DMS 273 (cell line): ENCODE data around the gene ZNF454.

Experiments
- DNase-seq: peaks from one replicate; lab custom pipeline; 2025; ENCODE audit not compliant: unreplicated experiment; lab: John Stamatoyannopoulos, UW

ZNF454 gene

GRCh38 chr5:178992291-178992895 lies 51.4 kb downstream of the ZNF454 start:
- no peak for DNase-seq

GRCh38 chr5:178993236-178993765 lies 52.3 kb downstream of the ZNF454 start:
- DNase-seq = no peak

GRCh38 chr5:178993955-178994579 lies 53.1 kb downstream of the ZNF454 start:
- DNase-seq = no peak

- DNase-seq = peak; percentile 60
Measured at GRCh38 chr5:178994580-178995340, 53.8 kb downstream of the ZNF454 start, which contains the start of gene GRM6. GRM6 (minus strand) TSS chr5:178995320; CDS start chr5:178994944, 376 bp downstream.

GRCh38 chr5:178995341-178995690 lies 54.3 kb downstream of the ZNF454 start:
- no peak for DNase-seq

- DNase-seq = no peak
Measured at GRCh38 chr5:178996156-178996555, 55.2 kb downstream of the ZNF454 start.

- no peak for DNase-seq
Measured at GRCh38 chr5:178997191-178997590, 56.2 kb downstream of the ZNF454 start.

- no peak for DNase-seq
Measured at GRCh38 chr5:178998441-178998840, 57.4 kb downstream of the ZNF454 start.

GRCh38 chr5:179006564-179006963 lies 65.6 kb downstream of the ZNF454 start:
- DNase-seq = peak; percentile 18

GRCh38 chr5:179008667-179009066 lies 67.7 kb downstream of the ZNF454 start:
- DNase-seq = no peak
